OCI-LY3 (cell line): ENCODE data around the gene RPL18A.

Source experiments
- H2AFZ ChIP-seq: fragments of 200-600, 300-600 bp; shearing (Covaris generic); 2 replicates; pipeline ENCODE4 v1.6.0; 2014; ENCODE audit warnings: antibody characterized with exemption, low read depth, low read length
- H3K27ac ChIP-seq: fragments of 200-600, 300-600 bp; sonication (generic); 2 replicates; pipeline ENCODE4 v1.5.1; 2014; ENCODE audit warnings: mild to moderate bottlenecking, low read length, moderate library complexity, mixed read lengths
- H3K27me3 ChIP-seq: fragments of 200-600, 300-600 bp; sonication (generic); 2 replicates; pipeline ENCODE4 v1.6.1; 2014; ENCODE audit warnings: low read depth, low read length, mixed read lengths
- H3K36me3 ChIP-seq: fragments of 200-600, 300-600 bp; sonication (generic); replicated peaks from 2 replicates; pipeline ENCODE3; 2014; ENCODE audit warnings: low read depth, low read length, mixed read lengths
- H3K4me1 ChIP-seq: fragments of 300-600, 200-600 bp; sonication (generic); 2 replicates; pipeline ENCODE4 v1.6.1; 2014; ENCODE audit warnings: low read length, mixed read lengths
- H3K4me2 ChIP-seq: fragments of 200-600, 300-600 bp; sonication (generic); 2 replicates; pipeline ENCODE4 v1.6.1; 2014; ENCODE audit warnings: low read length, mixed read lengths
- H3K4me3 ChIP-seq: fragments of 300-600, 200-600 bp; sonication (generic); 2 replicates; pipeline ENCODE4 v1.5.1; 2014; ENCODE audit warnings: antibody characterized with exemption, mild to moderate bottlenecking, low read length, moderate library complexity
- H3K79me2 ChIP-seq: fragments of 300-600, 200-600 bp; shearing (Covaris generic); 2 replicates; pipeline ENCODE4 v1.6.1; 2014; ENCODE audit warnings: mild to moderate bottlenecking, low read length, mixed read lengths
- H3K9ac ChIP-seq: fragments of 300-600, 200-600 bp; shearing (Covaris generic); 2 replicates; pipeline ENCODE4 v1.6.0; 2014; ENCODE audit warnings: mild to moderate bottlenecking, low read length, moderate library complexity
- H3K9me3 ChIP-seq: fragments of 200-600, 300-600 bp; shearing (Covaris generic); 2 replicates; pipeline ENCODE4 v1.6.1; 2014; ENCODE audit warnings: low read length, mixed read lengths; ENCODE audit not compliant: insufficient read depth
- H4K20me1 ChIP-seq: fragments of 200-600, 300-600 bp; sonication (generic); 2 replicates; pipeline ENCODE4 v1.6.1; 2016; ENCODE audit warnings: low read length, mixed read lengths; ENCODE audit not compliant: insufficient read depth
- EZH2phosphoT487 ChIP-seq: fragments of 200-600 bp; shearing (Covaris generic); IDR thresholded peaks from 2 replicates; pipeline ENCODE4 v1.6.1; 2018; ENCODE audit warnings: antibody characterized with exemption, mixed run types, low read depth
- TF ChIP-seq, protein P1 (sequence below): fragments of 200-600, 300-600 bp; sonication (generic); IDR thresholded peaks from 2 replicates; pipeline ENCODE4 v1.5.1; 2014; ENCODE audit warnings: antibody characterized with exemption, low read length, low read depth

Gene RPL18A

DNA sequence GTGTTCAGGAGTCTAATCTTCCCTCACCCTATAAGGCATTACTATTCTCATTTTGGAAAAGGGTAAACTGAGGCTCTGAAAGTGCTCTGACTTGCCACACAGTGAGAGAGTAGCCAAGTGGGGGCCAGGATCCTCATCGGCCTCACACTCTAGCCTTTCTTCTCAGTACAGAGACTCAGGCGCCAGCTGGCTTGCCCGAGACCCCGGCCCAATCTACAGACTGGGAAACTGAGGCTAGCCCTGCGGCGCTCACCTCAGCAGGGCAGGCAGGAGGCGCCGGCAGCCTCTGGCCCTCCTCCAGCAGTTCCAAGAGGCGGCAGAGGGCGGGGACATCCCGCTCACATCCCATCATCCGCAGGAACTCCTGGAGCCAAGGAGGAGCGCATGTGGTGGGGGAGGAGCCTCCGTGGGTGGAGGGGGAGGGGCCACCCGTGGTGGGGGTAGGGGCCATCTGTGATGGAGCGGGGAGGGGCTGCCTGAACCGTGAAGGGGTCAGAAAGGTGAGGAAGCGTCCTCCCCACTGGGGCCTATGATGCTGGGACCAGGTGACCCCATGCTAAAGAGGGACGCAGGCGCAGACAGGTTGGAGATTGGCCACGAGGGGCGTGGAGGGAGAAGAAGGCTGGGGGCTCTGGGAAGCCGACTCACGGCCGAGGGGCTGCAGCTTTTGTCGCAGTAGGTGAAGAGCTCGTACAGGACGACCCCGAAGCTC is 29.7 kb upstream of the RPL18A start:
- no peak for TF ChIP-seq EZH2phosphoT487
- TF ChIP-seq, protein P1, sequence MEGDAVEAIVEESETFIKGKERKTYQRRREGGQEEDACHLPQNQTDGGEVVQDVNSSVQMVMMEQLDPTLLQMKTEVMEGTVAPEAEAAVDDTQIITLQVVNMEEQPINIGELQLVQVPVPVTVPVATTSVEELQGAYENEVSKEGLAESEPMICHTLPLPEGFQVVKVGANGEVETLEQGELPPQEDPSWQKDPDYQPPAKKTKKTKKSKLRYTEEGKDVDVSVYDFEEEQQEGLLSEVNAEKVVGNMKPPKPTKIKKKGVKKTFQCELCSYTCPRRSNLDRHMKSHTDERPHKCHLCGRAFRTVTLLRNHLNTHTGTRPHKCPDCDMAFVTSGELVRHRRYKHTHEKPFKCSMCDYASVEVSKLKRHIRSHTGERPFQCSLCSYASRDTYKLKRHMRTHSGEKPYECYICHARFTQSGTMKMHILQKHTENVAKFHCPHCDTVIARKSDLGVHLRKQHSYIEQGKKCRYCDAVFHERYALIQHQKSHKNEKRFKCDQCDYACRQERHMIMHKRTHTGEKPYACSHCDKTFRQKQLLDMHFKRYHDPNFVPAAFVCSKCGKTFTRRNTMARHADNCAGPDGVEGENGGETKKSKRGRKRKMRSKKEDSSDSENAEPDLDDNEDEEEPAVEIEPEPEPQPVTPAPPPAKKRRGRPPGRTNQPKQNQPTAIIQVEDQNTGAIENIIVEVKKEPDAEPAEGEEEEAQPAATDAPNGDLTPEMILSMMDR, result no peak
- no peaks in the 10 kb centered on the region for H3K79me2 ChIP-seq
- peaks cover 54% of the 10 kb centered on the region for H3K36me3 ChIP-seq
- peaks cover 2% of the 10 kb centered on the region; the same call in 1 of the 2 replicates for H4K20me1 ChIP-seq
- no peak overlapping the region for H3K4me2 ChIP-seq
- H3K27me3 ChIP-seq, result no peaks in the 10 kb centered on the region
- no peak overlapping the region for H3K27ac ChIP-seq
- H3K9ac ChIP-seq, result no peak overlapping the region
- H3K4me1 ChIP-seq, result no peaks in the 10 kb centered on the region
- H2AFZ ChIP-seq, result no peak overlapping the region
- no peaks in the 10 kb centered on the region for H3K9me3 ChIP-seq
- H3K4me3 ChIP-seq, result no peak overlapping the region

DNA sequence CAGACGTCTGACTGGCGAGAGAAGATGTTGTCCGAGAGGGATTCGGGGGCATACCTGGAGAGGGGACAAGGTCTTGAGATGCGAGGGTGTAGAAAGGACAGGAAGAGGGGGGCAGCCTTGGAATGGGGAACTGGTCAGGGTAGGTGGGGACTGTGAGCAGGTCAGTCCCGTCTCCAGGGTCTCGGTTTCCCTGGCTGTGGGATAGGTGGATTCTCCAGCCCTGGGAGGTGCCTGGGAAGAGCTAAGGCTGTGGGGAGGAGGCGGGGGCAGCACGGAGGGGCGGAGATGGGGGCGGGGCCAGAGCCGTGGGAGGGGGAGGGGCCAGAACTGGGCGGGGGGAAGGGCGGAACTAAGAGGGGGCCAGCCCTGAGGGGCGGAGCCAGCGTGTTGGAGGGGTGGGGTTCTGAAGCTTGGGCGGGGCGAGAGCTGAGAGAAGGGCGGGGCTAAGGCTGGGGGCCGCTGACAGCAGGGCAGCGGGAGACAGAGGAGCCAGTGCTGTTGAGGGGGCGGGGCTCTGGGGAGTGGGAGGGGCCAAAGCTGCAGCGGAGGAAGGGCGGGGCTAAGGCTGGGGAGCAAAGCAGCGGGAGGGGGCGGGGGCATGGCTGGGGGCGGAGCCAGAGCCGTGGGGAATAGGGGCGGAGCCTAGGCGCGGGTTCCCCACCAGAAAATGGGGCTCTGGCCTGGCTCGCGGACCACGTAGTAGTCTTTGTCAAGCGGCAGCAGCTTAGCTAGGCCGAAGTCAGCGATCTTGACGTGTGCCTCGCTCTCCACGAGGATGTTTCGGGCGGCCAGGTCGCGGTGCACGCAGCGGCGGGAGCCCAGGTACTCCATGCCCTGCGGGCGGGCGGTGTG is 28.9 kb upstream of the RPL18A start:
- Histone ChIP-seq H3K27me3 (no peaks in the 10 kb centered on the region), H3K4me2 (no peak overlapping the region), H3K4me1 (no peaks in the 10 kb centered on the region), H4K20me1 (no peaks in the 10 kb centered on the region), H3K4me3 (no peak overlapping the region), H3K9me3 (no peaks in the 10 kb centered on the region), H3K9ac (no peak overlapping the region), H2AFZ (no peak overlapping the region), H3K79me2 (no peaks in the 10 kb centered on the region), H3K36me3 (peaks cover 59% of the 10 kb centered on the region), H3K27ac (no peak overlapping the region)
- TF ChIP-seq, protein P1, result no peak
- no peak for TF ChIP-seq EZH2phosphoT487

DNA sequence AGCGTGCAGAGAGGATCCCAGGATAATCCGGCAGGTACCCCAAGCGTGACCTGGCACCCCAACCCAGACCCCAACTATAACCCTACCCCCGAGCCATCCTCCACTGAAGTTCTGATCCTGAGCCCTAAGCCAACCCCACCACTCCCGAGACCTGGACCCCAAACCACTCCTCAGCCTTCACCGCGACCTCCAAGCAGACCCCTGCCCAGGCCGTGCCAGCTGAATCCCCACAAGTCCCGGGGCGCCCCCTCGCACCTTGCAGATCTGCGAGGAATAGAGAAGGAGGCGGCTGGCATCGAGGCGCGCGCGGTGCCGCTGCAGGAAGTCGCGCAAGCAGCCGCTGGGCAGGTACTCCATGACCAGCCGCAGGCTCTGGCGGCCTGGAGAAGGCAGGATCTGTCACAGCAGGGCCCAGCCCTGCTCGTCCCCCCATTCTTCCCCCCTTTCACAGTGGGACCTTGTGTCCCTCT is 28.3 kb upstream of the RPL18A start:
- Histone ChIP-seq H4K20me1 (no peaks in the 10 kb centered on the region), H3K36me3 (peaks cover 59% of the 10 kb centered on the region), H3K9ac (no peak overlapping the region), H3K9me3 (no peaks in the 10 kb centered on the region), H3K4me1 (no peaks in the 10 kb centered on the region), H3K27ac (no peak overlapping the region), H3K4me3 (no peak overlapping the region), H3K79me2 (no peaks in the 10 kb centered on the region), H3K4me2 (no peak overlapping the region), H3K27me3 (no peaks in the 10 kb centered on the region), H2AFZ (no peak overlapping the region)
- TF ChIP-seq EZH2phosphoT487, result no peak
- TF ChIP-seq, protein P1, result no peak
